ENCODE results near the gene ERN2.

The ERN2 gene

DNA sequence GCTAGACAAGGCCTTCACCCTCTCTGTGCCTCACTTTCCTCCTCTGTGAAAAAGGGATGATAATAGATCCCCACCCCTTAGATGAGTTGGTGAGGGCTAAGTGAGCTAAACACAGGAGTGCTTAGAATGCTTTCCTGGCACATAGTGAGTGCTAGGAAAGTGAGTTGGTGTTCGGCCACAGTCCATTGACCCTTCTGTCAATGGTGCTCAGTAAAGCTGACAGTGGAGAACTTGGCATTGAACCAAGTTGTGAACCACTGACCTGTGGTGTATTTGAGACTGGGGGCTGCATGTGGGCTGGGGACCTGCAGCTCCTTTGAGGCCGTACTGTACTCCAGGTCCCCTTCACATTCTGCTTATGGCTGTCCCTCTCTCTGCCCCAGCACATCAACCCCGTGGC lies 29.5 kb downstream of the ERN2 start:
- DNase-seq: no peak

DNA sequence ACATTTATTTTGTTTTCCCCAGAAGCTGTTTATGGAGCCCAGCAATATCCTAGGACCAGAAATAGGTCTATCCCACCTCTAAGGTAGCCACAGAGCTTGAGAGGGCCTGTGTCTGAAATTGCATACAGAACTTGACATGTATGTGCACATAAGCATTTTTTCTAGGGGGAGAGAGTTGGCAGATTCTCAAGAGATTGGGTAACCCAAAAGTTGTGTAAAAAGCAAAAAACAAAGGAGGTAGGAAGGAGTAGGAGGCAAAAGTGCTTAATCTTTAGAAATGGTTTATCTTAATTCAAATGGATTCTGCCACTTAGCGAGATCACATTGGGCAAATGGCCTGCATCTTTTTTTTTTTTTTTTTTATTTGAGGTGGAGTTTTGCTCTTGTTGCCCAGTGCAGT lies 30.8 kb downstream of the ERN2 start:
- DNase-seq: no peak

DNA sequence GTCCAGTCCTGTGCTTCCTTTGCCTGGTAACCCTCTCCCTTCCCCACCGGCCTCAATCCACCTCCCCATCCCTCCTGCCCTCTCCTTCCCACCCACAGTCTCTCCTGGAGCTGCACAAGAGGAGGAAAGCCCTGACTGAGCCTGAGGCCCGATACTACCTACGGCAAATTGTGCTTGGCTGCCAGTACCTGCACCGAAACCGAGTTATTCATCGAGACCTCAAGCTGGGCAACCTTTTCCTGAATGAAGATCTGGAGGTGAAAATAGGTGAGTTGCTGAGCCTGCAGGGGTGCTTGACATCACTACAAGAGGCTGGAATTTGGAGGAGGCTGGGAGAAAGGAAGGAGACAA lies 33.1 kb downstream of the ERN2 start:
- no peak for DNase-seq

GRCh38 chr16:23679274-23679985 lies 33.6 kb downstream of the ERN2 start:
- peak; percentile 6 for DNase-seq

GRCh38 chr16:23678430-23679273 lies 34.4 kb downstream of the ERN2 start, which contains the start of gene PLK1:
Gene PLK1, plus strand, starts transcription at chr16:23678889. Its CDS starts 44 bp downstream, at chr16:23678933.
- peak; percentile 84 for DNase-seq

DNA sequence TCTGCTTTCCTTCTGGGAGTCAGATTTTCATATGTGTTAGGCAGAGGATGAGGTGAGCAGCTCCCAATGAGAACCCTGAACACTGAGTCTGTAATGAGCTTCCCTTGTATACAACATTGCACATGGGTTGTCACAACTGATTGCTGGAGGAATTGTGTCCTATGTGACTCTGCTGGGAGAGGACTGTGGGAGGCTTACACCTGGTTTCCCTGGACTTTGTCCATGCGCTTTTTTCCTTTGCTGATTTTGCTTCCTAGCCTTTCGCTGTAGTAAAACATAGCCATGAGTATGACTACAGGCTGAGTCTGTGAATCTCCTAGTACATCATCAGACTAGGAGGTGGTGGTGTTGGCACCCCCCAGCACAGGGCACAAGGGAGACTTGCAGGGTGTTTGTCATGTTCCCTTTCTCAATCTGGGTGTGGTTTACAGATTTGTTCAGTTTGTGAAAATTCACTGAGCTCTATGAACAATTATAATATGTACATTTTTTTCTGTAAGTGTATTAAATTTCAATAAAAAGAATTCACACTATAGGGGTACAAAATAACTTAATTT lies 36.0 kb downstream of the ERN2 start:
- DNase-seq: no peak

GRCh38 chr16:23673971-23674614 lies 38.9 kb downstream of the ERN2 start:
- DNase-seq: no peak

- no peak for DNase-seq
Observed at GRCh38 chr16:23670137-23670776, 42.8 kb downstream of the ERN2 start.

DNA sequence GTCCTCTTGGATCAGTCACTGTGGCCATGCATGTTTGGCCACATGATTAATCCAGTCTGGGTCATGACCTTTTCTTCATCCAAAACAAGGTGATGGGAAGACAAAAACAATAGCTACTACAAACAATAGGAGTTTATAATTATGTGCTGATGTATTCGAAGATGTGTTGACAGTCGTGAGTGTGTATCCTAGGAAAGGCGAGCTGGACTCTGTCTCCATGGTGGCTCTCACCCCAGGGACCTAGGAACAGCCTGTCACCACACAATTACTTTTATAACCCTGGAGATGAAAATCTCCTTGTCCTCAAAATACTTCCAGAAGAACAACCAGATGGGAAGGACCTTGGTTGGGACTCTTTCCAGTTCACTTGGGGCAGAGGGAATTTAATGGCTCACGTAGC lies 44.1 kb downstream of the ERN2 start:
- no peak for DNase-seq

DNA sequence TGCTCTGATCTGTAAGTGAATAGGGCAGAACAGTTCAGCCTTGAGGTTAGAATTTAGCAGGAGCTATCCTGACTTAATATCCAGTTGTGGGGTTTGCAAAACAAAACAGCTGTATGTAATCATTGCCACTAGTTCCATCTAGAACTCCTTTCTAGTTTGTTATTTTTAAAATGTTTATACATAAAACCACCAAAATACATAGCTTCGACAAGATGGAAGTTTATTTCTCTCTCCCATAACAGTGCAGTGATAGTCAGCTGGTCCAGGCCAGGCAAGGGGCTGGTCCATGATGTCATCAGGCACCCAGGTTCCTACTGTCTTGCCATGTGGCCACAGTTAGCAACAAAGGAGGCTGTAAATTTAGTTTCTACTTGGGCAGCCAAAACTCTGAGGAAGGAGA lies 44.8 kb downstream of the ERN2 start:
- DNase-seq: no peak

- DNase-seq: no peak
Observed at GRCh38 chr16:23667355-23667659, 45.7 kb downstream of the ERN2 start.

DNA sequence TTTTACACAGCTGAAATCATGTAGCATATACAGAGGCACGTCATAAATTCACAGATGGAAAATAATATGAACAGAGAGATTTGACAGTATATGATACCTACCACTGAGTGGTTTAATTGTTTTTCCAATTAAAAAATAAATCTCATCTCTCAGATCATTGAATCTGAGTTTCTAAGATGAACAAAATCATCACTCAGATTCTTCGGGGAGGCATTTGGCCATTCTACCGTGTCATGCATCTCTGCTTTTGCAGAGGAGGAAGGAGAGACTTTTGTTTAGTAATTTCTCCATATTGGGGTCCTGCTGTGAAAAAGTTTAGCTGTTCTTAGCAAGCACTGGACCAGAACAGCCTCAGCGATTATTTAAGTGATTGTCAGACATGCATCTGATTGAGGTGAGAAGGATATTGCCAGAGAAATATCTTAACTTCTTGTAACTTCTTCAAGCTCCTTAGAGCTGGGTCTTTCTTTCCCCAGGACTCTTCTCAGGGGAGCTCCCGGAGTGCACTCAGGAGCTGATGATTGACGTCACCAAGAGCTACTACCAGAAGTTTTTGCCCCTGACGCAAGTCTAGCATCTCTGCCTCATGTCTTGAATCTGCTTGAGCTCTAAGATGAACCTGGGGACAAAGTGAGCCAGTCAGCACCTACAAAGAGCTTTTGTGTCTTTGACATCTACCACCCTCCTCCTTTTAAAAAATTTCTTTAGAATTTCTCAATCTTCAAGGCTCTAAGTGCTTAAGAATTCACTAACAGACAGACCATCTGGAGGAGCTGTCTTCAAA lies 46.3 kb downstream of the ERN2 start:
- DNase-seq: no peak

- no peak for DNase-seq
Observed at GRCh38 chr16:23663918-23664317, 49.1 kb downstream of the ERN2 start.

DNA sequence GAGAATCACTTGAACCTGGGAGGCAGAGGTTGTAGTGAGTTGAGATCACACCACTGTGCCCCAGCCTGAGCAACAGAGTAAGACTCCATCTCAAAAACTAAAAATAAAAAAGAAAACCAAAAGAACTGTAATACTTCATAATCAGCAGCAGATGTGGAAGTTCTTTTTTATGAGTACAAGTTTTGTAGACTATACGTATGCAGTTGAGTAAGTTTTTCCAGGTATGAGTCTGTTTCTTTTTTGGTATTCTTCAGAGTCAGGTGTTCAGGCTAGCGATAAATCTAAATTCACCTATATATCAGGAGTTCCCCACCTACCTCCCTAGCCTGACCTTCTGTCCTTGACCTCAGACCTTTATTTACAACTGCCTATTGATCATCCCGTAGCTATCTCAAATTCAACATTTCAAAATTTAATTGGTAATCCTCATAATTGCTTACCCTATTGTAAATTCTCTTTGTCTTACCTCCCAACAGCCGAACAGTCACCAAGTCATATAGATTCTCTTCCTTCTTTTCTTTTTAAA lies 61.0 kb downstream of the ERN2 start:
- no peak for DNase-seq

- DNase-seq: no peak
Observed at GRCh38 chr16:23650674-23651416, 62.2 kb downstream of the ERN2 start.

GRCh38 chr16:23642246-23642774 lies 70.7 kb downstream of the ERN2 start:
- no peak for DNase-seq

DNA sequence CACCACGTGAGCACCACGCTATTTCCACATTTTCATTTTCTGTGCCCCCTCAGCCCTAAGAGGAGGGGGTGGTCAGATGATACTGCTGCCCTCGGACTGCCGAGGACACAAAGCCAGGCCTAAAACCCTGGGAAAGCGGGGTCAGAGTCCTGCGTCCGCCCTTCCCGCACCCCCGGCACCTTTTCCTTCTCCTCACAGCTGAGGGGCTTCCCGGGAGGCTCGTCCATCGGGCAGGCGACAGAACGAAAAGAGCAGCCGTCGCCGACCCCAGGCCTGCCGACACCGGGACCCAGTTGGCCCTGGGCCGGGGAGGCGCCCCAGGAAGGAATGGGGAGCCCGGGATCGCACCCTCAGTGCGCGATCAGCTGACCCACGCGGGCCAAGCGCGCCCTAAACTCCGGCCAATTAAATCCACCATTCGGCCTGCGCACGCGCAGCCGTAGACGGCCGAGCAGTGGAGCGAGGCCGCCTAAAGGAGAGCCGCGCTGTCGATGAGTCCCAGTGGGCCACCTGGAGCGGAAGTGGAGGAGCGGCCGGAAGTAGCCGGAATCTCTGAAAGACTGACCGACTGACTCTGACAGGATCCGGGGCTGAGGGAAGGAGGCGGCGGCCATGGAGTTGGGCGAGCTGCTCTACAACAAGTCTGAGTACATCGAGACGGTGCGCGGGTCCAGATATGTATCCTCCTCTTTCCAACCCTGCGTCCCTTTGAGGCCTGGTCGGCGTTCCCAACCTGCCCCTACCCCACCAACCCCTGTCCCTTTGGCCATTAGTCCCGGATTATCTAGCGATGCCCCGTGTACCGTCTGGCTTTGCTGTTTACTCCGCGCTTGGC lies 71.9 kb downstream of the ERN2 start, which contains the start of the genes DCTN5 and PALB2:
DCTN5 (plus strand) TSS at position 536 of the 835 bp plus-strand sequence; CDS start at position 613, 77 bp downstream.
PALB2 (minus strand) TSS at position 380 of the 835 bp plus-strand sequence; CDS start at position 227, 153 bp downstream.
- peak; percentile 85 for DNase-seq

DNA sequence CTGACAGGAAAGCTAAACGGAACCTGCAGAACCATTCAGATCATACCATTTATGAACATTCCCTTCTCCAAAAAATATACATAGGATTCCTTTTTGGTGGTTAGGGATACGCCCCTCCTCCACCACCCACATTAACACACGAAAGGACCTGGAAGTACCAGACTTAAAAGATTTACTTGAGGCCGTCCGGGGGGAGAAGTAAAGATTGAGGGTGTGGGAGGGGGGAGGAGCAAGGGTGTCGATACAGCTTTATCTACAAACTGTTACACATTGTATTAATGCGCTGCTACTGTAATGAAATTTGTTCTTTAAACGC lies 72.4 kb downstream of the ERN2 start:
- no peak for DNase-seq

Data from NCI-H526 treated with DMSO at 0.1 percent for 48 hours (cell line).